Nephron progenitor cell (in vitro differentiated cells): ENCODE data around the gene ENO3.

Experiments used
- DNase-seq: peaks from one replicate; pipeline ENCODE4 v3.0.0; 2021
- H3K27ac Mint-ChIP-seq: 2 replicates; pipeline ENCODE4 v1.8.0; 2021; ENCODE audit warnings: mild to moderate bottlenecking, moderate library complexity, mixed read lengths
- H3K27me3 Mint-ChIP-seq: 2 replicates; pipeline ENCODE4 v1.8.0; 2021; ENCODE audit warnings: mild to moderate bottlenecking, low read depth, mixed read lengths; ENCODE audit not compliant: poor library complexity
- H3K36me3 Mint-ChIP-seq: 2 replicates; pipeline ENCODE4 v1.8.0; 2021; ENCODE audit warnings: low read depth, mixed read lengths
- H3K4me1 Mint-ChIP-seq: 2 replicates; pipeline ENCODE4 v1.8.0; 2021; ENCODE audit warnings: mixed read lengths
- H3K4me3 Mint-ChIP-seq: 2 replicates; pipeline ENCODE4 v1.8.0; 2021; ENCODE audit warnings: mild to moderate bottlenecking, moderate library complexity, mixed read lengths
- H3K9me3 Mint-ChIP-seq: 2 replicates; pipeline ENCODE4 v1.8.0; 2021; ENCODE audit warnings: mild to moderate bottlenecking, moderate library complexity, mixed read lengths
- CTCF ChIP-seq: fragments of 200-600 bp; sonication (generic); IDR thresholded peaks from 2 replicates; pipeline ENCODE4 v1.5.0; 2021; ENCODE audit warnings: antibody characterized with exemption

ENO3 gene

GRCh38 chr17:4934173-4934979 lies 16.5 kb upstream of the ENO3 start:
- peak; percentile 16 for TF ChIP-seq CTCF
- DNase-seq = peak; percentile 35
- Mint-ChIP-seq H3K27me3 (peaks cover 8% of the 10 kb centered on the region), H3K9me3 (no peaks in the 10 kb centered on the region), H3K27ac (peak overlapping the region; percentile 55), H3K4me3 (no peak overlapping the region), H3K36me3 (peaks cover 21% of the 10 kb centered on the region), H3K4me1 (peaks cover 31% of the 10 kb centered on the region)

GRCh38 chr17:4935650-4936049 lies 15.3 kb upstream of the ENO3 start:
- no peak for TF ChIP-seq CTCF
- Mint-ChIP-seq H3K36me3 (peaks cover 19% of the 10 kb centered on the region), H3K9me3 (no peaks in the 10 kb centered on the region), H3K4me3 (no peak overlapping the region), H3K27ac (no peak overlapping the region), H3K27me3 (peaks cover 12% of the 10 kb centered on the region), H3K4me1 (peaks cover 31% of the 10 kb centered on the region)
- DNase-seq = no peak

- Mint-ChIP-seq H3K4me1 (peaks cover 38% of the 10 kb centered on the region), H3K36me3 (peaks cover 14% of the 10 kb centered on the region), H3K4me3 (no peak overlapping the region), H3K27ac (peak overlapping the region; percentile 92), H3K27me3 (peaks cover 9% of the 10 kb centered on the region), H3K9me3 (no peaks in the 10 kb centered on the region)
- no peak for DNase-seq
- TF ChIP-seq CTCF = no peak
Measured at GRCh38 chr17:4936436-4936835, 14.5 kb upstream of the ENO3 start.

GRCh38 chr17:4937553-4937952 lies 13.4 kb upstream of the ENO3 start:
- peaks cover 24% of the 10 kb centered on the region for H3K36me3 Mint-ChIP-seq
- peak overlapping the region; percentile 92 for H3K4me3 Mint-ChIP-seq

GRCh38 chr17:4938069-4938491 lies 12.8 kb upstream of the ENO3 start:
- Mint-ChIP-seq H3K36me3 (peaks cover 28% of the 10 kb centered on the region), H3K9me3 (no peaks in the 10 kb centered on the region), H3K4me1 (peaks cover 47% of the 10 kb centered on the region), H3K27me3 (peaks cover 5% of the 10 kb centered on the region), H3K27ac (peak overlapping the region; percentile 89), H3K4me3 (peak overlapping the region; percentile 92)
- no peak for DNase-seq
- no peak for TF ChIP-seq CTCF

More at GRCh38 chr17:4937553-4937952, 13.4 kb upstream of the ENO3 start:
- Mint-ChIP-seq H3K4me1 (peaks cover 47% of the 10 kb centered on the region), H3K27ac (no peak overlapping the region), H3K9me3 (no peaks in the 10 kb centered on the region), H3K27me3 (peaks cover 9% of the 10 kb centered on the region)
- TF ChIP-seq CTCF = no peak
- no peak for DNase-seq
